GM19193 (cell line): ENCODE data around the gene IRAK2.

Source experiments
- POLR2A ChIP-seq: IDR thresholded peaks from 4 replicates; pipeline ENCODE4 v1.6.1; 2011; ENCODE audit not compliant: insufficient read depth, insufficient read length; ENCODE audit errors: extremely low read depth

Gene IRAK2

GRCh38 chr3:10154335-10155122 lies 10.2 kb upstream of the IRAK2 start:
- TF ChIP-seq POLR2A = no peak

- TF ChIP-seq POLR2A = no peak
These were observed 9.6 kb upstream of the IRAK2 start for GRCh38 chr3:10155123-10155472.

- no peak for TF ChIP-seq POLR2A
These were observed 9.1 kb upstream of the IRAK2 start for GRCh38 chr3:10155658-10156057.

- TF ChIP-seq POLR2A = no peak
These were observed 7.7 kb upstream of the IRAK2 start for GRCh38 chr3:10157031-10157430.

- no peak for TF ChIP-seq POLR2A
These were observed 4.4 kb upstream of the IRAK2 start for GRCh38 chr3:10160346-10160745.

- TF ChIP-seq POLR2A = no peak
These were observed 3.8 kb upstream of the IRAK2 start for GRCh38 chr3:10160925-10161324.

- TF ChIP-seq POLR2A = no peak
These were observed 2.5 kb upstream of the IRAK2 start for GRCh38 chr3:10162185-10162584.

GRCh38 chr3:10166213-10166604 lies 1.5 kb downstream of the IRAK2 start:
- TF ChIP-seq POLR2A = no peak

GRCh38 chr3:10169000-10169496 lies 4.3 kb downstream of the IRAK2 start:
- no peak for TF ChIP-seq POLR2A

- TF ChIP-seq POLR2A = no peak
These were observed 6.3 kb downstream of the IRAK2 start for GRCh38 chr3:10170915-10171478.

- no peak for TF ChIP-seq POLR2A
These were observed 8.6 kb downstream of the IRAK2 start for GRCh38 chr3:10173095-10173925.

GRCh38 chr3:10173926-10174435 lies 9.3 kb downstream of the IRAK2 start:
- TF ChIP-seq POLR2A = no peak

- no peak for TF ChIP-seq POLR2A
These were observed 13.0 kb downstream of the IRAK2 start for GRCh38 chr3:10177737-10178136.

- TF ChIP-seq POLR2A = no peak
These were observed 14.2 kb downstream of the IRAK2 start for GRCh38 chr3:10178892-10179291.

- TF ChIP-seq POLR2A = no peak
These were observed 15.6 kb downstream of the IRAK2 start for GRCh38 chr3:10180289-10180688.
